A549 (cell line): ENCODE results near the gene FNBP1L. TPM values are rescaled to one million over a fixed set of nuclear protein-coding genes. Genes with fewer than 3 reads are reported as not detected.

Experiments
- ATAC-seq, 2 experiments: fragments of 200-7000 bp in 1 of 2; fragments of >200 bp in 1 of 2; cut with Nextera tagmentation in 1 of 2; cut with Tn5 transposase in 1 of 2; 3 replicates each; pipeline versions ENCODE4 v1.8.0 to v1.9.1; 2018 to 2020; ENCODE audit warnings: mild to moderate bottlenecking in 1 of 2, moderate library complexity in 1 of 2
- CTCF ChIA-PET: fragments of 300-600 bp; sonication (Branson Sonifier 250); formaldehyde crosslinking; extraction: SDS; loops from one replicate; lab custom pipeline; 2021; ENCODE audit warnings: antibody characterized with exemption, inconsistent platforms; lab: Yijun Ruan, JAX
- POLR2A ChIA-PET: fragments of 350-600 bp; formaldehyde crosslinking; extraction: SDS; loops from one replicate; lab custom pipeline; 2021; ENCODE audit warnings: antibody characterized with exemption, inconsistent platforms; lab: Yijun Ruan, JAX
- DNase-seq, 2 experiments: peaks; one replicate each; pipeline versions ENCODE4 v3.0.0 to v3.0.0-alpha.2; 2011 to 2016; ENCODE audit warnings: low read depth in 1 of 2, low spot score in 1 of 2
- FAIRE-seq: peaks from 2 replicates; lab custom pipeline; 2011; peaks lifted over from hg19 to GRCh38; lab: Jason Lieb, UNC
- H3K27ac ChIP-seq, 2 experiments: fragments of >200 bp; sonication (Bioruptor Twin); formaldehyde crosslinking; 3 replicates each; pipeline ENCODE4 v1.5.1; 2016 to 2017
- H3K4me1 ChIP-seq: fragments of >200 bp; sonication (Bioruptor Twin); formaldehyde crosslinking; 3 replicates; pipeline ENCODE4 v1.6.1; 2016
- H3K4me2 ChIP-seq: fragments of >200 bp; sonication (Bioruptor Twin); formaldehyde crosslinking; 3 replicates; pipeline ENCODE4 v1.6.1; 2016
- H3K4me3 ChIP-seq: fragments of >200 bp; sonication (Bioruptor Twin); formaldehyde crosslinking; 3 replicates; pipeline ENCODE4 v1.5.1; 2016
- H3K9me3 ChIP-seq: fragments of >200 bp; sonication (Bioruptor Twin); formaldehyde crosslinking; 3 replicates; pipeline ENCODE4 v1.6.1; 2016
- BHLHE40 ChIP-seq: IDR thresholded peaks from 2 replicates; pipeline ENCODE4 v1.6.1; 2012; ENCODE audit warnings: low read depth, low read length, inconsistent platforms
- CBX2 ChIP-seq: fragments of 200-600 bp; sonication (generic); IDR thresholded peaks from 2 replicates; pipeline ENCODE4 v1.6.1; 2016; ENCODE audit warnings: low read depth, mild to moderate bottlenecking, borderline replicate concordance
- CBX8 ChIP-seq: fragments of 200-600 bp; sonication (generic); IDR thresholded peaks from 2 replicates; pipeline ENCODE4 v1.6.1; 2016
- CEBPB ChIP-seq, 2 experiments: fragments of >200 bp in 1 of 2; sonication (Bioruptor Twin) in 1 of 2; formaldehyde crosslinking in 1 of 2; IDR thresholded peaks; 2 replicates each; pipeline ENCODE4 v1.6.1; 2012 to 2016
- CTCF ChIP-seq: fragments of >200 bp; sonication (Bioruptor Twin); formaldehyde crosslinking; IDR thresholded peaks from 3 replicates; pipeline ENCODE4 v1.5.1; 2016
- EHF ChIP-seq: fragments of 250-450 bp; sonication (Bioruptor Pico); IDR thresholded peaks from 2 replicates; pipeline ENCODE4 v1.5.0; 2020; ENCODE audit warnings: mild to moderate bottlenecking
- EHMT2 ChIP-seq: fragments of 200-600 bp; sonication (generic); IDR thresholded peaks from 2 replicates; pipeline ENCODE4 v1.6.1; 2016; ENCODE audit warnings: antibody characterized with exemption, low read depth, mild to moderate bottlenecking, moderate library complexity
- FOSB ChIP-seq: fragments of 250-450 bp; sonication (Bioruptor Pico); IDR thresholded peaks from 2 replicates; pipeline ENCODE4 v1.5.0; 2020; ENCODE audit warnings: mild to moderate bottlenecking, moderate library complexity
- FOSL2 ChIP-seq, 2 experiments: fragments of 450-650 bp in 1 of 2; fragments of >200 bp in 1 of 2; sonication (Bioruptor Twin) in 1 of 2; formaldehyde crosslinking; IDR thresholded peaks; 2 replicates each; pipeline versions ENCODE4 v1.5.0 to v1.6.1; 2016 to 2020; ENCODE audit warnings: mild to moderate bottlenecking in 1 of 2, moderate library complexity in 1 of 2
- HMGXB4 ChIP-seq: fragments of 250-450 bp; sonication (Bioruptor Pico); IDR thresholded peaks from 2 replicates; pipeline ENCODE4 v1.5.0; 2021; ENCODE audit warnings: mild to moderate bottlenecking, moderate library complexity, borderline replicate concordance
- HOXB13 ChIP-seq: fragments of 250-450 bp; sonication (Bioruptor Pico); IDR thresholded peaks from 2 replicates; pipeline ENCODE4 v1.5.0; 2020; ENCODE audit warnings: low read depth, mild to moderate bottlenecking, moderate library complexity
- HOXB5 ChIP-seq: fragments of 250-450 bp; sonication (Bioruptor Pico); IDR thresholded peaks from 2 replicates; pipeline ENCODE4 v1.5.0; 2020; ENCODE audit warnings: mild to moderate bottlenecking, moderate library complexity
- JUN ChIP-seq, 2 experiments: fragments of >200 bp; sonication (Bioruptor Twin); formaldehyde crosslinking; IDR thresholded peaks; 2 replicates in 1 of 2; 3 replicates in 1 of 2; pipeline ENCODE4 v1.6.1; 2016 to 2017
- KDM5A ChIP-seq: fragments of 200-600 bp; sonication (generic); IDR thresholded peaks from 2 replicates; pipeline ENCODE4 v1.6.1; 2016; ENCODE audit warnings: antibody characterized with exemption, mild to moderate bottlenecking
- MAFK ChIP-seq: fragments of 450-650 bp; IDR thresholded peaks from 2 replicates; pipeline ENCODE4 v1.6.1; 2014; ENCODE audit not compliant: partially characterized antibody
- MAZ ChIP-seq: fragments of 150-350 bp; IDR thresholded peaks from 2 replicates; pipeline ENCODE4 v1.6.1; 2014; ENCODE audit warnings: antibody characterized with exemption, low read depth, low read length, borderline replicate concordance
- NPAS2 ChIP-seq: fragments of 250-450 bp; sonication (Bioruptor Pico); IDR thresholded peaks from 2 replicates; pipeline ENCODE4 v1.8.0; 2022; ENCODE audit warnings: mild to moderate bottlenecking, moderate library complexity, borderline replicate concordance
- RARB ChIP-seq: fragments of 250-450 bp; sonication (Bioruptor Pico); IDR thresholded peaks from 2 replicates; pipeline ENCODE4 v1.8.0; 2021; ENCODE audit warnings: mild to moderate bottlenecking, moderate library complexity
- RCOR1 ChIP-seq: fragments of 150-350 bp; IDR thresholded peaks from 2 replicates; pipeline ENCODE4 v1.6.1; 2014; ENCODE audit warnings: antibody characterized with exemption, low read length, low read depth
- RFX5 ChIP-seq: fragments of 450-650 bp; IDR thresholded peaks from 2 replicates; pipeline ENCODE4 v1.7.1; 2014; ENCODE audit warnings: antibody characterized with exemption, mild to moderate bottlenecking, moderate library complexity
- RNF2 ChIP-seq: fragments of 200-600 bp; sonication (generic); IDR thresholded peaks from 2 replicates; pipeline ENCODE4 v1.6.1; 2016; ENCODE audit warnings: low read depth, mild to moderate bottlenecking, antibody characterized with exemption, moderate library complexity, borderline replicate concordance
- SMC3 ChIP-seq: fragments of >200 bp; sonication (Bioruptor Twin); formaldehyde crosslinking; IDR thresholded peaks from 3 replicates; pipeline ENCODE4 v1.6.1; 2018; ENCODE audit warnings: inconsistent platforms
- TFCP2L1 ChIP-seq: fragments of 250-450 bp; sonication (Bioruptor Pico); IDR thresholded peaks from 2 replicates; pipeline ENCODE4 v1.5.0; 2021; ENCODE audit warnings: mild to moderate bottlenecking
- TP53 ChIP-seq: fragments of 250-450 bp; sonication (Bioruptor Pico); IDR thresholded peaks from 2 replicates; pipeline ENCODE4 v1.5.0; 2021; ENCODE audit warnings: mild to moderate bottlenecking, moderate library complexity
- ZC3H11A ChIP-seq: fragments of 450-650 bp; IDR thresholded peaks from 2 replicates; pipeline ENCODE4 v1.6.1; 2014; ENCODE audit warnings: antibody characterized with exemption, mild to moderate bottlenecking
- ZFP36 ChIP-seq: fragments of 450-650 bp; IDR thresholded peaks from 2 replicates; pipeline ENCODE4 v1.6.1; 2014; ENCODE audit warnings: borderline replicate concordance; ENCODE audit not compliant: partially characterized antibody
- ZSCAN20 ChIP-seq: fragments of 250-450 bp; sonication (Bioruptor Pico); IDR thresholded peaks from 2 replicates; pipeline ENCODE4 v1.8.0; 2022; ENCODE audit warnings: mild to moderate bottlenecking, moderate library complexity
- WGBS: methylation state at CpG from one replicate; pipeline ENCODE4 v1.1.6; 2017; ENCODE audit errors: missing lambda C conversion rate; 5-methylcytosine and 5-hydroxymethylcytosine counted together
- polyA plus RNA-seq, 4 experiments: library from polyadenylated mRNA; depleted of rRNA in 3 of 4; stranded (reverse); fragments of >200 nt; fragmentation: RNase III in 1 of 4; extraction: RNeasy Plus Mini Kit Qiagen cat#74134 plus additional on column Dnase treatment in 1 of 4; gene quantifications; 2 replicates in 3 of 4; 3 replicates in 1 of 4; pipeline ENCODE4 v1.2.3, GENCODE V29; 2011 to 2017
- TF ChIP-seq, protein P1 (sequence below): IDR thresholded peaks from 2 replicates; pipeline ENCODE4 v1.6.1; 2012; ENCODE audit warnings: low read depth, borderline replicate concordance
- TF ChIP-seq, protein P2 (sequence below): fragments of >200 bp; sonication (Bioruptor Twin); formaldehyde crosslinking; IDR thresholded peaks from 2 replicates; pipeline ENCODE4 v1.6.1; 2016
- TF ChIP-seq, protein P3 (sequence below): fragments of 450-650 bp; IDR thresholded peaks from 2 replicates; pipeline ENCODE4 v1.6.1; 2014; ENCODE audit warnings: antibody characterized with exemption

The FNBP1L gene
- polyA plus RNA-seq, 2 of the 4 experiments (the other 2 are of a cell fraction), result 19.8 to 42.3 TPM

DNA sequence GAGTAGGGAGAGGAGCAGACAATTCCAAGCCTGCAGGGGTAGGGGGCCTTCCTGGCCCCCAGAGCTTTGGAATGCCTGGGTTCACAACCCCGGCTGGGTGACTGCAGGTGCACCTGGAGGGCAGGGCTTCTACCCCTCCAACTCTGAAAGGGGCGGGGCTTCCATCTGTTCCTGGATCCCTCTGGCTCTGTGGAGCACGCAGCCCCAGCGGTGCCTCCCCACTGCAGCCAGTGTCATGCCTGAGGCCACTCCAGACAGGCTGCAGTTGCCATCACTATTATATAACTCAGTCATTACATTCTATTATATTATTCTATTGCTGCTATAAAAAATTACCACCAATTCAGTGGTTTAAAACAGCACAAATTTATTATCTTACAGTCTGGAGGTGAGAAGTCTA lies 12.5 kb upstream of the FNBP1L start:
- FAIRE-seq, result no peak
- no peak overlapping the region for H3K4me3 ChIP-seq
- ChIA-PET POLR2A (no interaction called here), CTCF (interaction anchor here (1.1 to 1.8 kb wide), 2 partner anchors 408 to 415 kb away, joined by 3 to 6 read pairs; no protein-coding TSS in a partner anchor)
- ATAC-seq, result no peak
- no peak for DNase-seq
- no peak overlapping the region for H3K4me2 ChIP-seq
- no peak for TF ChIP-seq KDM5A
- H3K9me3 ChIP-seq, result no peaks in the 10 kb centered on the region
- peaks cover 6% of the 10 kb centered on the region; the same call in 1 of the 3 replicates for H3K4me1 ChIP-seq
- WGBS, result 67% methylated on average over 3 of the region's 4 CpGs
- no peak overlapping the region for H3K27ac ChIP-seq

DNA sequence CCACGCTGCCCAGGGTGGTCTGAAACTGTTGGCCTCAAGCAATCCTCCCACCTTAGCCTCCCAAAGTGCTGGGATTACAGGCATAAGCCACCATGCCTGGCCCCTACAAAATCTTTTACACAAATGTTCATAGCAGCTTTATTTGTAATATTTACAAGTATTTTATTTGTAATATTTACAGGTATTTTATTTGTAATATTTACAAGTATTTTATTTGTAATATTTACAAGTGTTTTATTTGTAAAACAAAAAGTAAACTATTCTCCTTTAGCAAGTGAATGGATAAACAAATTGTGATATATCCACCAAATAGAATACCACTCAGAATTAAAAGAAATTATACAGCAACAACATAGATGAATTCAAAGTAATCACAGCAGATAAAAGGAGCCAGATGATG lies 11.4 kb upstream of the FNBP1L start:
- H3K4me1 ChIP-seq, result peaks cover 13% of the 10 kb centered on the region; the same call in 1 of the 3 replicates
- ATAC-seq (no peak), FAIRE-seq (no peak), DNase-seq (no peak)
- TF ChIP-seq, protein P1, sequence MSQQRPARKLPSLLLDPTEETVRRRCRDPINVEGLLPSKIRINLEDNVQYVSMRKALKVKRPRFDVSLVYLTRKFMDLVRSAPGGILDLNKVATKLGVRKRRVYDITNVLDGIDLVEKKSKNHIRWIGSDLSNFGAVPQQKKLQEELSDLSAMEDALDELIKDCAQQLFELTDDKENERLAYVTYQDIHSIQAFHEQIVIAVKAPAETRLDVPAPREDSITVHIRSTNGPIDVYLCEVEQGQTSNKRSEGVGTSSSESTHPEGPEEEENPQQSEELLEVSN, result no peak
- TF ChIP-seq HOXB13 (CRISPR knock-in tag) (no peak), RARB (no peak), FOSB (CRISPR knock-in tag) (no peak), ZFP36 (no peak), BHLHE40 (no peak), KDM5A (no peak), MAFK (no peak), FOSL2 (IDR thresholded peaks at IDR 0.05) (no peak), FOSL2 (CRISPR knock-in tag; IDR thresholded peaks at IDR 0.05) (no peak), HOXB5 (CRISPR knock-in tag) (no peak), EHF (CRISPR knock-in tag) (no peak), CBX8 (no peak), RCOR1 (no peak), TP53 (CRISPR knock-in tag) (no peak), RNF2 (no peak), MAZ (no peak)
- TF ChIP-seq, protein P2, sequence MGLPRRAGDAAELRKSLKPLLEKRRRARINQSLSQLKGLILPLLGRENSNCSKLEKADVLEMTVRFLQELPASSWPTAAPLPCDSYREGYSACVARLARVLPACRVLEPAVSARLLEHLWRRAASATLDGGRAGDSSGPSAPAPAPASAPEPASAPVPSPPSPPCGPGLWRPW, result no peak
- TF ChIP-seq, protein P3, sequence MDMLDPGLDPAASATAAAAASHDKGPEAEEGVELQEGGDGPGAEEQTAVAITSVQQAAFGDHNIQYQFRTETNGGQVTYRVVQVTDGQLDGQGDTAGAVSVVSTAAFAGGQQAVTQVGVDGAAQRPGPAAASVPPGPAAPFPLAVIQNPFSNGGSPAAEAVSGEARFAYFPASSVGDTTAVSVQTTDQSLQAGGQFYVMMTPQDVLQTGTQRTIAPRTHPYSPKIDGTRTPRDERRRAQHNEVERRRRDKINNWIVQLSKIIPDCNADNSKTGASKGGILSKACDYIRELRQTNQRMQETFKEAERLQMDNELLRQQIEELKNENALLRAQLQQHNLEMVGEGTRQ, result no peak
- POLR2A ChIA-PET, result no interaction called here
- no peak overlapping the region for H3K4me3 ChIP-seq
- H3K9me3 ChIP-seq, result no peaks in the 10 kb centered on the region
- WGBS, result 0% methylated on average over 1 of the region's 1 CpG
- no peak overlapping the region for H3K27ac ChIP-seq
- no peak overlapping the region for H3K4me2 ChIP-seq
- CTCF ChIA-PET, result interaction anchor here (0.6 to 1.5 kb wide), 3 partner anchors 238 to 424 kb away, joined by 3 to 6 read pairs (median 3); no protein-coding TSS in a partner anchor

DNA sequence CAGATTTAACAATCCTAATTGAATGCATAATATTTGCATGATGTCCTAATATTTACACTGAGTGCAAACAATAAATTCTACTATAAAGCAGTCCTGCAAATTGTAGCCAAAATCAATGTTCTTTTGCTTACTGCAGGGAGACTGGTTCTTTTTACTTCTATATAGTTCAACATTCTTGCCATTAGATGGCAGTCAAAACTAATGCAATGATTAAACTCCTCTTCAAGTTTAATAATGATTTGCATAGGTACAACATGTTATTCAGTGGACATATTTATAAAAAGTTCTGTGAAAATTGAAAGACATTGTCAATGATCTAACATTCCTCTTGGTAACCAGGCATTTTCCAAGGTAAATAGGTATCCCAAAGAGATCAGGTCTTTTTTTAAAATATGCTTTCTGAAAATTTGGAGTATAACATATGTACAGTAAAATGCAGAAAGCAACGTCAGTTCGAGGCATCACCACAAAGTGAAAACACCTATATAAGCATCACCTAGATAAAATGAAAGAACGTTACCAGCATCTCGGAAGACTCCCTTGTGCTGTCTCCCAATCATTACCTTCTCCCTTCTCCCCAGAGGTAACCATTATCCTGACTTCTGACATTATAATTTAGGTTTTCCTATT lies 9.8 kb upstream of the FNBP1L start:
- DNase-seq (peak; percentile 47 to 51), FAIRE-seq (peak; percentile 73), ATAC-seq (peak; percentile 42 to 73; a peak in 3 of 6 replicates)
- Histone ChIP-seq H3K9me3 (no peaks in the 10 kb centered on the region), H3K4me2 (peak overlapping the region; percentile 16; the same call in 1 of the 3 replicates), H3K4me3 (no peak overlapping the region), H3K27ac (no peak overlapping the region), H3K4me1 (peaks cover 27% of the 10 kb centered on the region)
- WGBS, result 25% methylated on average over 4 of the region's 4 CpGs
- CTCF ChIA-PET, result interaction anchor here (0.7 to 1.5 kb wide), 7 partner anchors 8 to 407 kb away, joined by 3 to 6 read pairs (median 4); no protein-coding TSS in a partner anchor
- POLR2A ChIA-PET, result no interaction called here
- TF ChIP-seq ZSCAN20 (CRISPR knock-in tag) (no peak), CEBPB (IDR thresholded peaks at IDR 0.05) (no peak), NPAS2 (CRISPR knock-in tag) (no peak), EHF (CRISPR knock-in tag) (no peak), CTCF (peak; percentile 73), TFCP2L1 (no peak), EHMT2 (no peak), SMC3 (peak; percentile 67), ZC3H11A (no peak), CBX2 (no peak), HMGXB4 (CRISPR knock-in tag) (no peak), HOXB13 (CRISPR knock-in tag) (no peak), RFX5 (no peak), JUN (IDR thresholded peaks at IDR 0.05) (no peak)
